HCT116 (cell line): Measurements from ENCODE around the gene HIGD1A. TPM values are rescaled to one million over a fixed set of nuclear protein-coding genes. Genes with fewer than 3 reads are reported as not detected.

Experiments used
- ATAC-seq: fragments of 200-7000 bp; cut with Tn5 transposase; 2 replicates; pipeline ENCODE4 v1.9.1; 2020; ENCODE audit warnings: mild to moderate bottlenecking, moderate library complexity
- BruUV-seq: library from RNA; stranded (reverse); fragments of 400-500 nt; replicated peaks from 2 replicates; lab custom pipeline; 2021; lab: Mats Ljungman, UMichigan
- CTCF ChIA-PET: fragments of 300-600 bp; sonication (Branson Sonifier 250); formaldehyde crosslinking; loops from one replicate; lab custom pipeline; 2021; ENCODE audit warnings: antibody characterized with exemption; lab: Charles Lee
- POLR2A ChIA-PET: fragments of 300-600, 350-600 bp; sonication (Branson Sonifier 250); formaldehyde crosslinking; loops from one replicate; lab custom pipeline; 2021; ENCODE audit warnings: antibody characterized with exemption; lab: Charles Lee
- RAD21 ChIA-PET, 2 experiments: fragments of 300-600 bp; sonication (Branson Sonifier 250); formaldehyde crosslinking; loops; one replicate each; lab custom pipeline; 2023; ENCODE audit warnings: low total read pairs in 2 of 2; ENCODE audit not compliant: uncharacterized antibody in 2 of 2, unreplicated experiment in 2 of 2, low non-redundant PET in 1 of 2; lab: Charles Lee
- DNase-seq: peaks from one replicate; pipeline ENCODE4 v3.0.0-alpha.2; 2010; ENCODE audit warnings: low read depth, low spot score
- H2AFZ ChIP-seq: fragments of 200-600 bp; shearing (Covaris generic), sonication (generic); 2 replicates; pipeline ENCODE4 v1.6.1; 2017; ENCODE audit warnings: low read depth, mixed run types, mixed read lengths, antibody characterized with exemption, low read length; ENCODE audit not compliant: poor library complexity, severe bottlenecking
- H3K27ac ChIP-seq: 2 replicates; pipeline ENCODE4 v1.5.1; 2012; ENCODE audit warnings: low read depth, low read length
- H3K27me3 ChIP-seq: fragments of 200-600 bp; sonication (generic); 2 replicates; pipeline ENCODE4 v1.6.1; 2016; ENCODE audit warnings: mixed run types, low read length, mixed read lengths; ENCODE audit not compliant: insufficient read depth
- H3K36me3 ChIP-seq, 2 experiments: fragments of 200-500 bp in 1 of 2; fragments of 200-600 bp in 1 of 2; sonication (Bioruptor generic) in 1 of 2; sonication (generic) in 1 of 2; 2 replicates each; pipeline versions ENCODE4 v1.5.1 to v1.6.1; 2014 to 2016; ENCODE audit warnings: low read length in 2 of 2, inconsistent platforms in 1 of 2, mixed read lengths in 1 of 2, mixed run types in 1 of 2; ENCODE audit not compliant: insufficient read depth in 2 of 2, control insufficient read depth in 1 of 2
- H3K4me1 ChIP-seq, 2 experiments: fragments of 200-600 bp in 1 of 2; sonication (generic) in 1 of 2; 2 replicates each; pipeline versions ENCODE4 v1.5.1 to v1.6.1; 2012 to 2017; ENCODE audit warnings: low read length in 2 of 2, inconsistent platforms in 1 of 2, mild to moderate bottlenecking in 1 of 2, mixed read lengths in 1 of 2, mixed run types in 1 of 2, moderate library complexity in 1 of 2; ENCODE audit not compliant: insufficient read depth in 2 of 2, control insufficient read depth in 1 of 2
- H3K4me2 ChIP-seq: fragments of 200-600 bp; sonication (generic); 2 replicates; pipeline ENCODE4 v1.6.1; 2017; ENCODE audit warnings: mixed run types, low read length, mixed read lengths
- H3K4me3 ChIP-seq, 2 experiments: fragments of 200-600 bp in 1 of 2; sonication (generic) in 1 of 2; replicated peaks in 1 of 2; 2 replicates each; pipeline ENCODE4 v1.5.1; 2011 to 2016; ENCODE audit warnings: low read length in 2 of 2, control low read depth in 1 of 2, low read depth in 1 of 2, mild to moderate bottlenecking in 1 of 2, mixed read lengths in 1 of 2, mixed run types in 1 of 2
- H3K79me2 ChIP-seq: fragments of 200-600 bp; sonication (generic); 2 replicates; pipeline ENCODE4 v1.6.1; 2017; ENCODE audit warnings: mild to moderate bottlenecking, mixed run types, low read length, moderate library complexity, mixed read lengths; ENCODE audit not compliant: insufficient read depth
- H3K9ac ChIP-seq: fragments of 200-600 bp; sonication (generic); 2 replicates; pipeline ENCODE4 v1.6.1; 2016; ENCODE audit warnings: low read length, mixed read lengths
- H3K9me2 ChIP-seq: fragments of 200-600 bp; sonication (generic), shearing (Covaris generic); 2 replicates; pipeline ENCODE4 v1.6.1; 2017; ENCODE audit warnings: mixed run types, mild to moderate bottlenecking, moderate library complexity; ENCODE audit not compliant: insufficient read depth
- H3K9me3 ChIP-seq, 2 experiments: fragments of 200-500 bp in 1 of 2; fragments of 200-600 bp in 1 of 2; sonication (Bioruptor generic) in 1 of 2; sonication (generic) in 1 of 2; 2 replicates each; pipeline ENCODE4 v1.6.1; 2014 to 2017; ENCODE audit warnings: low read length in 2 of 2, mixed read lengths in 2 of 2, inconsistent platforms in 1 of 2, low read depth in 1 of 2, mild to moderate bottlenecking in 1 of 2, mixed run types in 1 of 2, moderate library complexity in 1 of 2; ENCODE audit not compliant: control insufficient read depth in 1 of 2, insufficient read depth in 1 of 2
- H4K20me1 ChIP-seq: fragments of 200-600 bp; sonication (generic), shearing (Covaris generic); 2 replicates; pipeline ENCODE4 v1.6.1; 2017; ENCODE audit warnings: mixed run types, mild to moderate bottlenecking, moderate library complexity; ENCODE audit not compliant: insufficient read depth
- EZH2phosphoT487 ChIP-seq: fragments of 200-600 bp; IDR thresholded peaks from 2 replicates; pipeline ENCODE4 v1.6.1; 2018; ENCODE audit warnings: antibody characterized with exemption, borderline replicate concordance
- JUND ChIP-seq: IDR thresholded peaks from 2 replicates; pipeline ENCODE4 v1.6.1; 2012
- ZNF274 ChIP-seq: fragments of 200-500 bp; sonication (Bioruptor generic); IDR thresholded peaks from 2 replicates; pipeline ENCODE4 v1.6.1; 2014; ENCODE audit warnings: mild to moderate bottlenecking, low read depth, low read length, inconsistent platforms
- intact Hi-C: fragments of 100-400 bp; cut with micrococcal nuclease; formaldehyde crosslinking; loops from 2 replicates; pipeline ENCODE4 v1.10.0; 2022
- total RNA-seq: library from RNA; stranded (reverse); gene quantifications from one replicate; pipeline ENCODE4 v1.2.1, GENCODE V29; 2021; ENCODE audit not compliant: unreplicated experiment
- TF ChIP-seq, protein P1 (sequence below), 3 experiments: fragments of 200-600 bp in 1 of 3; sonication (generic) in 1 of 3; IDR thresholded peaks in 2 of 3; conservative IDR thresholded peaks in 1 of 3; 2 replicates each; pipeline ENCODE4 v1.5.1; 2012 to 2017; ENCODE audit warnings: low read depth in 2 of 3, low read length in 2 of 3, antibody characterized with exemption in 1 of 3, borderline replicate concordance in 1 of 3, control low read depth in 1 of 3, mild to moderate bottlenecking in 1 of 3, mixed read lengths in 1 of 3, mixed run types in 1 of 3, moderate library complexity in 1 of 3; ENCODE audit not compliant: insufficient read depth in 1 of 3

HIGD1A gene
- total RNA-seq, 1 experiment from 2014 or later = 71.2 TPM

DNA sequence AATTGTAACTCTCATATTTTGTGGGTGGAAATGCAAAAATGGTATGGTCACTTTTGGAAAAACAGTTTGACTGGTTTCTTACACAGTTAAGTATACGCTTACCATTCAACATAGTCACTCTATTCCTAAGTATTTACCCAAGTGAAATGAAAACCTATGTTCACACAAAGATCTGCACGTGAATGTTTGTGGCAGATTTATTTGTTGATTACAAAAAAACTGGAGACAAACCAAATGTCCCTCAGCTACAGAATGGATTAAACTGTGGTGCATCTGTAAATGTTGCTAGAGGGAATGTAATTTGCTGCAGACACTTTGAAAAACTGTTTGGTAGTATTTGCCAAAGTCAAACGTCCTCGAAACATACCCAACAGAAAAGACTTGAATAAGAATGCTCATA, 34.3 kb upstream of the HIGD1A start:
- H3K4me1 ChIP-seq = no peaks in the 10 kb centered on the region

DNA sequence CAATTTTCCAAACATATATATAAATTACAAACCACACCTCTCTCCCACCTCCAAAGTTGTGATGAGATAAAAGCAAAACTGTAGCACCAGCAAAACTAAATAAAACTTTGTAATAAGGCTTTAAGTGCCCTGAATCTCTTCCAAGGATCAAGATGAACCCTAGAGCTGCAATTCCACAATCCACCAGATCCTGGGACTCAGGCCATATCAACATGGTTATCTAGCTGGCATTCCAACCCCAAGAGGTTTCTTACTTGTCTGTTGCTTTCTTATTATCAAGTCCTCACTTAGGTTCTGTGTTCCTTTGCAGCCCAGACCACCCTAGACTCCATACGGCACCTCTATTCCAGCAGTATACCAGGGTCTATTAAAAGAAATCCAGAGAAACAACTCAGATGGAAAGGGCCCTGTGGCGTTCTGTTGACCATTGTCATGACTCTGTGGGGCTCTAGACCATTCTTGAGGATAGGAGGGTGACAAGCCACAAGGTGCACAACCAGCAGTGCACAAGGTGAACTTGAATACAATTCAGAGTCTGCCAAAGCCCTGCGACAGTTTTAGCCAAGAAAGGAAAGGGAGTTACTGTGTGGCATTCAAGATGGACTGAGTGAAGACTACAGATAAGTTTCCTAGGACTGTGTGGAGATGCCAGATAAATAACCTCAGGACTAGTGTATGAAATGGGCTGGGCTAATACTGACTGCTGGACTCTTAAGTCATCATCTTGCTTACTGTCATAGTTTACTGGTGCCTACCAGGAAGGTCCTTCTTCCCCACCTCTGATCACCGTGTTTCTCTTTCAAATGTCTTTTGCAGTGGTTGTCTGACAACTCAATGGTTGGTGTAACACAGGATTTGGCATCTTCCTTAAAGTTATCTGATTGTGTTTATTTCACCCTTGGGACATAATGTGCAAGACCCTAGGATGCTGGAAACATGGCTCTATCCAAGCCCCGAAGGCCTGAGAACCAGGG, 32.1 kb upstream of the HIGD1A start:
- ATAC-seq = no peak
- intact Hi-C loops = loop anchor here (10.0 kb wide), 1 partner anchor 392 kb away; no protein-coding TSS in a partner anchor
- POLR2A ChIA-PET = no interaction called here

More for the DNA sequence above, 34.3 kb upstream of the HIGD1A start:
- Histone ChIP-seq H3K9ac (no peak overlapping the region), H3K9me2 (no peaks in the 10 kb centered on the region), H3K79me2 (no peaks in the 10 kb centered on the region), H3K27ac (no peak overlapping the region), H3K27me3 (no peaks in the 10 kb centered on the region), H3K36me3 (no peaks in the 10 kb centered on the region), H3K9me3 (no peaks in the 10 kb centered on the region), H3K4me2 (no peak overlapping the region), H3K4me3 (no peak overlapping the region), H4K20me1 (no peaks in the 10 kb centered on the region), H2AFZ (no peak overlapping the region)
- POLR2A ChIA-PET = no interaction called here
- DNase-seq = no peak
- intact Hi-C loops = loop anchor here (2.0 to 10.0 kb wide), 2 partner anchors 58 to 394 kb away; no protein-coding TSS in a partner anchor
- no TSS peak for BruUV-seq
- TF ChIP-seq EZH2phosphoT487 (no peak), ZNF274 (no peak)
- TF ChIP-seq, protein P1, sequence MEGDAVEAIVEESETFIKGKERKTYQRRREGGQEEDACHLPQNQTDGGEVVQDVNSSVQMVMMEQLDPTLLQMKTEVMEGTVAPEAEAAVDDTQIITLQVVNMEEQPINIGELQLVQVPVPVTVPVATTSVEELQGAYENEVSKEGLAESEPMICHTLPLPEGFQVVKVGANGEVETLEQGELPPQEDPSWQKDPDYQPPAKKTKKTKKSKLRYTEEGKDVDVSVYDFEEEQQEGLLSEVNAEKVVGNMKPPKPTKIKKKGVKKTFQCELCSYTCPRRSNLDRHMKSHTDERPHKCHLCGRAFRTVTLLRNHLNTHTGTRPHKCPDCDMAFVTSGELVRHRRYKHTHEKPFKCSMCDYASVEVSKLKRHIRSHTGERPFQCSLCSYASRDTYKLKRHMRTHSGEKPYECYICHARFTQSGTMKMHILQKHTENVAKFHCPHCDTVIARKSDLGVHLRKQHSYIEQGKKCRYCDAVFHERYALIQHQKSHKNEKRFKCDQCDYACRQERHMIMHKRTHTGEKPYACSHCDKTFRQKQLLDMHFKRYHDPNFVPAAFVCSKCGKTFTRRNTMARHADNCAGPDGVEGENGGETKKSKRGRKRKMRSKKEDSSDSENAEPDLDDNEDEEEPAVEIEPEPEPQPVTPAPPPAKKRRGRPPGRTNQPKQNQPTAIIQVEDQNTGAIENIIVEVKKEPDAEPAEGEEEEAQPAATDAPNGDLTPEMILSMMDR (IDR thresholded peaks at IDR 0.05 in 2 of 3, conservative IDR thresholded peaks at IDR 0.05 in 1 of 3; ENCODE audit: borderline replicate concordance in 1 of 3, insufficient read depth in 1 of 3, low read depth in 2 of 3, low read length in 2 of 3) = no peak
- CTCF ChIA-PET = no interaction called here
- ATAC-seq = no peak
- RAD21 ChIA-PET = no interaction called here

More for the DNA sequence above, 32.1 kb upstream of the HIGD1A start:
- Histone ChIP-seq H3K9ac (no peak overlapping the region), H3K27ac (no peak overlapping the region), H3K79me2 (no peaks in the 10 kb centered on the region), H4K20me1 (no peaks in the 10 kb centered on the region), H3K4me2 (no peak overlapping the region), H3K4me1 (peaks cover 0 to 3% of the 10 kb centered on the region in 2 experiments; a peak in 1 of 4 replicates), H3K9me2 (no peaks in the 10 kb centered on the region), H3K36me3 (no peaks in the 10 kb centered on the region), H2AFZ (no peak overlapping the region), H3K9me3 (no peaks in the 10 kb centered on the region), H3K4me3 (no peak overlapping the region), H3K27me3 (no peaks in the 10 kb centered on the region)
- TF ChIP-seq, protein P1 (IDR thresholded peaks at IDR 0.05 in 2 of 3, conservative IDR thresholded peaks at IDR 0.05 in 1 of 3; ENCODE audit: borderline replicate concordance in 1 of 3, insufficient read depth in 1 of 3, low read depth in 2 of 3, low read length in 2 of 3) = peak in 2 of 3 experiments; percentile 16 to 24; a peak in 3 of 6 replicates
- no peak for TF ChIP-seq JUND
- RAD21 ChIA-PET = no interaction called here
- no peak for DNase-seq
- BruUV-seq = no TSS peak
- CTCF ChIA-PET = no interaction called here
